H9 (cell line): ENCODE results near the gene MCF2L. TPM values are rescaled to one million over a fixed set of nuclear protein-coding genes. Genes with fewer than 3 reads are reported as not detected.

Experiments used
- DNase-seq: peaks from one replicate; pipeline ENCODE4 v3.0.0-alpha.2; 2017
- H2AFZ ChIP-seq: one replicate; pipeline ENCODE4 v1.6.1; 2013; ENCODE audit warnings: mild to moderate bottlenecking, low read length, control low read depth, moderate library complexity
- H2AK5ac ChIP-seq: 2 replicates; pipeline ENCODE4 v1.6.1; 2013; ENCODE audit warnings: low read length, control low read depth, mixed read lengths; ENCODE audit not compliant: insufficient read length
- H2BK120ac ChIP-seq: one replicate; pipeline ENCODE4 v1.6.1; 2013; ENCODE audit warnings: low read depth, mild to moderate bottlenecking, low read length, control low read depth, inconsistent platforms; ENCODE audit not compliant: poor library complexity, severe bottlenecking
- H2BK12ac ChIP-seq: 2 replicates; pipeline ENCODE4 v1.6.1; 2013; ENCODE audit warnings: low read length, control low read depth, mixed read lengths, low read depth; ENCODE audit not compliant: insufficient read length
- H2BK15ac ChIP-seq: 2 replicates; pipeline ENCODE4 v1.6.1; 2013; ENCODE audit warnings: low read depth, low read length, control low read depth
- H2BK20ac ChIP-seq: one replicate; pipeline ENCODE4 v1.6.1; 2013; ENCODE audit warnings: low read depth, mild to moderate bottlenecking, low read length, control low read depth, inconsistent platforms; ENCODE audit not compliant: poor library complexity, severe bottlenecking
- H2BK5ac ChIP-seq: 2 replicates; pipeline ENCODE4 v1.6.1; 2013; ENCODE audit warnings: low read length, control low read depth, mixed read lengths; ENCODE audit not compliant: insufficient read length
- H3K14ac ChIP-seq: 2 replicates; pipeline ENCODE4 v1.6.1; 2013; ENCODE audit warnings: low read length, control low read depth; ENCODE audit not compliant: insufficient read depth
- H3K18ac ChIP-seq: 2 replicates; pipeline ENCODE4 v1.6.1; 2013; ENCODE audit warnings: low read depth, mild to moderate bottlenecking, mixed read lengths, low read length, control low read depth; ENCODE audit not compliant: insufficient read length
- H3K23ac ChIP-seq: 2 replicates; pipeline ENCODE4 v1.6.1; 2013; ENCODE audit warnings: low read length, control low read depth, mixed read lengths, low read depth; ENCODE audit not compliant: insufficient read length
- H3K23me2 ChIP-seq: 2 replicates; pipeline ENCODE4 v1.6.1; 2013; ENCODE audit warnings: low read depth, mild to moderate bottlenecking, mixed read lengths, low read length, control low read depth; ENCODE audit not compliant: insufficient read length, poor library complexity, severe bottlenecking
- H3K27ac ChIP-seq: 2 replicates; pipeline ENCODE4 v1.5.1; 2013; ENCODE audit warnings: low read length, control low read depth, mixed read lengths, low read depth; ENCODE audit not compliant: insufficient read length
- H3K27me3 ChIP-seq: 2 replicates; pipeline ENCODE4 v1.6.1; 2013; ENCODE audit warnings: low read length, control low read depth, inconsistent platforms; ENCODE audit not compliant: insufficient read depth
- H3K4ac ChIP-seq: 2 replicates; pipeline ENCODE4 v1.6.1; 2013; ENCODE audit warnings: low read depth, mild to moderate bottlenecking, control low read depth, inconsistent platforms, low read length, moderate library complexity
- H3K4me1 ChIP-seq: 2 replicates; pipeline ENCODE4 v1.6.1; 2013; ENCODE audit warnings: low read length, control low read depth, inconsistent platforms; ENCODE audit not compliant: insufficient read depth
- H3K4me2 ChIP-seq: 2 replicates; pipeline ENCODE4 v1.6.1; 2013; ENCODE audit warnings: low read length, control low read depth, mixed read lengths; ENCODE audit not compliant: insufficient read length, insufficient read depth
- H3K56ac ChIP-seq: 2 replicates; pipeline ENCODE4 v1.6.1; 2013; ENCODE audit warnings: low read depth, mild to moderate bottlenecking, mixed read lengths, low read length, control low read depth; ENCODE audit not compliant: insufficient read length
- H3K79me1 ChIP-seq: 2 replicates; pipeline ENCODE4 v1.6.1; 2013; ENCODE audit warnings: low read depth, mild to moderate bottlenecking, moderate library complexity, low read length, control low read depth, inconsistent platforms; ENCODE audit not compliant: insufficient read depth, poor library complexity, severe bottlenecking
- H3K79me2 ChIP-seq: 2 replicates; pipeline ENCODE4 v1.6.1; 2013; ENCODE audit warnings: low read length, control low read depth, inconsistent platforms; ENCODE audit not compliant: insufficient read depth
- H3K9ac ChIP-seq: 2 replicates; pipeline ENCODE4 v1.6.1; 2013; ENCODE audit warnings: low read length, control low read depth, mixed read lengths; ENCODE audit not compliant: insufficient read length; ENCODE audit errors: extremely low read depth
- H3K9me3 ChIP-seq: one replicate; pipeline ENCODE4 v1.6.1; 2013; ENCODE audit warnings: low read depth, low read length, inconsistent platforms; ENCODE audit not compliant: control insufficient read depth
- H3T11ph ChIP-seq: one replicate; pipeline ENCODE4 v1.6.1; 2013; ENCODE audit warnings: mild to moderate bottlenecking, low read length, control low read depth, inconsistent platforms
- H4K20me1 ChIP-seq: one replicate; pipeline ENCODE4 v1.6.1; 2013; ENCODE audit not compliant: control insufficient read depth, insufficient read length, insufficient read depth
- H4K5ac ChIP-seq: 2 replicates; pipeline ENCODE4 v1.6.1; 2013; ENCODE audit warnings: low read depth, mild to moderate bottlenecking, mixed read lengths, low read length, control low read depth; ENCODE audit not compliant: insufficient read length
- H4K8ac ChIP-seq: replicated peaks from 2 replicates; pipeline ENCODE4 v1.6.1; 2013; ENCODE audit warnings: low read length, control low read depth, mixed read lengths, low read depth; ENCODE audit not compliant: insufficient read length
- H4K91ac ChIP-seq: 2 replicates; pipeline ENCODE4 v1.6.1; 2013; ENCODE audit warnings: low read depth, mild to moderate bottlenecking, moderate library complexity, mixed read lengths, low read length, control low read depth; ENCODE audit not compliant: insufficient read length
- H3K27ac Mint-ChIP-seq, 3 experiments: 2 replicates in 2 of 3; 3 replicates in 1 of 3; pipeline ENCODE4 v1.8.0; 2020 to 2021; ENCODE audit warnings: mixed read lengths in 3 of 3, mild to moderate bottlenecking in 1 of 3, moderate library complexity in 1 of 3
- H3K27me3 Mint-ChIP-seq: 2 replicates; pipeline ENCODE4 v1.8.0; 2021; ENCODE audit warnings: low read depth, mild to moderate bottlenecking, moderate library complexity, mixed read lengths
- H3K36me3 Mint-ChIP-seq, 3 experiments: 2 replicates in 2 of 3; 3 replicates in 1 of 3; pipeline ENCODE4 v1.8.0; 2020 to 2021; ENCODE audit warnings: low read depth in 3 of 3, mixed read lengths in 3 of 3; ENCODE audit not compliant: insufficient read depth in 1 of 3
- H3K4me1 Mint-ChIP-seq, 2 experiments: 2 replicates each; pipeline ENCODE4 v1.8.0; 2020; ENCODE audit warnings: mixed read lengths in 2 of 2
- H3K4me3 Mint-ChIP-seq, 2 experiments: 2 replicates in 1 of 2; 3 replicates in 1 of 2; pipeline ENCODE4 v1.8.0; 2020 to 2021; ENCODE audit warnings: mild to moderate bottlenecking in 2 of 2, mixed read lengths in 2 of 2, moderate library complexity in 1 of 2
- H3K9me3 Mint-ChIP-seq, 2 experiments: 2 replicates in 1 of 2; 3 replicates in 1 of 2; pipeline ENCODE4 v1.8.0; 2020; ENCODE audit warnings: mild to moderate bottlenecking in 2 of 2, mixed read lengths in 2 of 2, moderate library complexity in 1 of 2
- CTCF ChIP-seq: fragments of 200-600 bp; sonication (generic); conservative IDR thresholded peaks from 3 replicates; pipeline ENCODE4 v1.8.0; 2021; ENCODE audit warnings: antibody characterized with exemption, mild to moderate bottlenecking
- WGBS: extraction: QIAGEN DNeasy Blood & Tissue Kit; methylation state at CpG from one replicate; pipeline ENCODE4 v1.1.7; 2013; ENCODE audit warnings: missing lambda C conversion rate, low lambda C conversion rate, mixed read lengths; ENCODE audit not compliant: insufficient read length; ENCODE audit errors: extremely low coverage; 5-methylcytosine and 5-hydroxymethylcytosine counted together
- total RNA-seq: library from RNA; stranded (reverse); gene quantifications from 2 replicates; pipeline ENCODE4 v1.2.1, GENCODE V29; 2021

The MCF2L gene
- total RNA-seq, 1 experiment from 2014 or later: 18.5 TPM

- no peak overlapping the region for H2BK5ac ChIP-seq
- H3K9me3 Mint-ChIP-seq: no peaks in the 10 kb centered on the region
Observed at GRCh38 chr13:113021391-113021790, 52.4 kb downstream of the MCF2L start.

More at GRCh38 chr13:113021391-113021790, 52.4 kb downstream of the MCF2L start:
- H3K18ac ChIP-seq: no peak overlapping the region
- no peak overlapping the region for H2BK120ac ChIP-seq
- H3K27ac Mint-ChIP-seq: peak overlapping the region in 1 of 3 experiments; percentile 40; a peak in 1 of 7 replicates
- H3K14ac ChIP-seq: no peak overlapping the region
- H3K23ac ChIP-seq: no peak overlapping the region
- no peak overlapping the region for H3T11ph ChIP-seq
- H3K4me1 ChIP-seq: no peaks in the 10 kb centered on the region; the same call in 1 of the 2 replicates
- H3K36me3 Mint-ChIP-seq: no peaks in the 10 kb centered on the region; a peak in 3 of 7 replicates
- no peak for DNase-seq
- no peak overlapping the region for H3K27ac ChIP-seq
- H3K27me3 ChIP-seq: no peaks in the 10 kb centered on the region
- no peak overlapping the region for H3K56ac ChIP-seq
- H4K91ac ChIP-seq: no peak overlapping the region
- H3K4me3 Mint-ChIP-seq: no peak overlapping the region
- H3K27me3 Mint-ChIP-seq: peaks cover 5% of the 10 kb centered on the region
- no peaks in the 10 kb centered on the region for H3K9me3 ChIP-seq
- H2BK20ac ChIP-seq: no peak overlapping the region
- no peak overlapping the region for H4K5ac ChIP-seq
- no peaks in the 10 kb centered on the region for H3K79me1 ChIP-seq
- H3K79me2 ChIP-seq: no peaks in the 10 kb centered on the region
- no peak overlapping the region for H2AFZ ChIP-seq
- no peak overlapping the region for H3K9ac ChIP-seq
- H3K4ac ChIP-seq: no peak overlapping the region
- H2AK5ac ChIP-seq: no peak overlapping the region
- WGBS: no CpG with 5 or more reads among the region's 14 CpGs
- H3K4me1 Mint-ChIP-seq: peaks cover 13 to 21% of the 10 kb centered on the region in 2 experiments
- no peak overlapping the region for H2BK15ac ChIP-seq
- H4K20me1 ChIP-seq: no peaks in the 10 kb centered on the region
- no peak overlapping the region for H3K4me2 ChIP-seq
- H3K23me2 ChIP-seq: no peaks in the 10 kb centered on the region
- no peak overlapping the region for H4K8ac ChIP-seq
- TF ChIP-seq CTCF: no peak
- no peak overlapping the region for H2BK12ac ChIP-seq
